OCI-LY1 (cell line): ENCODE data around the gene KCNN4.

Source experiments
- H2AFZ ChIP-seq: fragments of 200-600 bp; sonication (generic), shearing (Covaris generic); 2 replicates; pipeline ENCODE4 v1.6.0; 2014; ENCODE audit warnings: antibody characterized with exemption, mild to moderate bottlenecking, low read length
- H3F3A ChIP-seq: fragments of 200-600 bp; sonication (generic), shearing (Covaris generic); 2 replicates; pipeline ENCODE4 v1.6.0; 2014; ENCODE audit warnings: mild to moderate bottlenecking, antibody characterized with exemption, low read length, moderate library complexity; ENCODE audit not compliant: insufficient read depth
- H3K27ac ChIP-seq: fragments of 200-600 bp; sonication (generic); 2 replicates; pipeline ENCODE4 v1.5.1; 2014; ENCODE audit warnings: low read length, mixed run types, mild to moderate bottlenecking, low read depth; ENCODE audit not compliant: poor library complexity, severe bottlenecking
- H3K27me3 ChIP-seq: fragments of 200-600 bp; sonication (generic); 2 replicates; pipeline ENCODE4 v1.6.0; 2014; ENCODE audit warnings: antibody characterized with exemption, mild to moderate bottlenecking, low read length, moderate library complexity; ENCODE audit not compliant: insufficient read depth
- H3K36me3 ChIP-seq: fragments of 200-600 bp; sonication (generic); 2 replicates; pipeline ENCODE4 v1.6.1; 2014; ENCODE audit warnings: mild to moderate bottlenecking, antibody characterized with exemption, low read length, moderate library complexity, mixed read lengths; ENCODE audit not compliant: insufficient read depth
- H3K4me1 ChIP-seq: fragments of 200-600 bp; sonication (generic); 2 replicates; pipeline ENCODE4 v1.5.1; 2014; ENCODE audit warnings: mild to moderate bottlenecking, low read length, moderate library complexity; ENCODE audit not compliant: insufficient read depth, severe bottlenecking
- H3K4me2 ChIP-seq: fragments of 200-600 bp; sonication (generic), shearing (Covaris generic); 2 replicates; pipeline ENCODE4 v1.6.1; 2014; ENCODE audit warnings: low read length
- H3K4me3 ChIP-seq: fragments of 200-600 bp; sonication (generic); 2 replicates; pipeline ENCODE4 v1.5.1; 2014; ENCODE audit warnings: low read length, low read depth, mild to moderate bottlenecking, mixed read lengths; ENCODE audit not compliant: poor library complexity, severe bottlenecking
- H3K79me2 ChIP-seq: fragments of 200-600 bp; shearing (Covaris generic); 2 replicates; pipeline ENCODE4 v1.6.1; 2016; ENCODE audit warnings: mixed run types, low read length, mixed read lengths; ENCODE audit not compliant: insufficient read depth
- H3K9ac ChIP-seq: fragments of 200-600 bp; sonication (generic), shearing (Covaris generic); 2 replicates; pipeline ENCODE4 v1.6.1; 2014; ENCODE audit warnings: mild to moderate bottlenecking, low read length, mixed read lengths
- H3K9me2 ChIP-seq: fragments of 200-600 bp; sonication (generic), shearing (Covaris generic); 2 replicates; pipeline ENCODE4 v1.6.1; 2014; ENCODE audit warnings: low read depth, mild to moderate bottlenecking, low read length, mixed read lengths
- H3K9me3 ChIP-seq: fragments of 200-600 bp; shearing (Covaris generic); 2 replicates; pipeline ENCODE4 v1.6.1; 2014; ENCODE audit warnings: low read length, mixed read lengths
- H4K20me1 ChIP-seq: fragments of 200-600 bp; sonication (generic), shearing (Covaris generic); 2 replicates; pipeline ENCODE4 v1.6.0; 2016; ENCODE audit warnings: mild to moderate bottlenecking, low read length; ENCODE audit not compliant: insufficient read depth
- EZH2 ChIP-seq: fragments of 200-600 bp; sonication (generic), shearing (Covaris generic); IDR thresholded peaks from 2 replicates; pipeline ENCODE4 v1.8.0; 2017; ENCODE audit warnings: borderline replicate concordance, mixed run types, mild to moderate bottlenecking, antibody characterized with exemption, low read length, moderate library complexity, mixed read lengths
- TF ChIP-seq, protein P1 (sequence below): fragments of 200-600 bp; sonication (generic), shearing (Covaris generic); IDR thresholded peaks from 2 replicates; pipeline ENCODE4 v1.5.1; 2017; ENCODE audit warnings: mild to moderate bottlenecking, antibody characterized with exemption, low read length, moderate library complexity, mixed read lengths

Gene KCNN4

DNA sequence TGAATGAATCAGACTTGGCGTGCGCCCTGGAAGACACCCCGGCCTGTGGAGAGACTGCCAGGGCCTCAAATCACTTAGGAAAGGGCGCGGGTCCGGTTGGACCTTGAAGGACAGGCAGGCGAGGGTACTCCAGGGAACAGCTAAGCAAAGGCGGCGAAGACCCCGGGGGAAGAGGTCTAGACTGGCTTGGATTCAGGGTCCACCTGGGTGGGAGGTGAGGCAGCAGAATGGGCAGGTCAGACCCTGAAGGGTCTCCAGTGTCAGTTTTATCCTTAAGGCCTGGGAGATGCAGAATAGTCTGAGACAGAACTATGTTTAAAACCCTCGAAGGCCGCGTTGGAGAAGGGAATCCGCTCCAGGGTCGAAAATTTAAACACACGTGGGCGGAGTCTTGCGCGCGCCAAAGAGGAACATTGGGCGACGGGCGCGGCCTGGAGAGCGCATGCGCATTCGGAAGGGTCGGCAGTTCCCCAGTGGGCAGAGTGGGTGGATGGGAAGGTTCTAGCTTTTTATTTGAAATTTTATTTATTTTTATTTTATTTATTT, 25.4 kb downstream of the KCNN4 start:
- Histone ChIP-seq H3K79me2 (no peaks in the 10 kb centered on the region), H3F3A (0 out of 2 replicates have a peak, but pooled peaks cover 4% of the 10 kb centered on the region), H2AFZ (no peak overlapping the region)

DNA sequence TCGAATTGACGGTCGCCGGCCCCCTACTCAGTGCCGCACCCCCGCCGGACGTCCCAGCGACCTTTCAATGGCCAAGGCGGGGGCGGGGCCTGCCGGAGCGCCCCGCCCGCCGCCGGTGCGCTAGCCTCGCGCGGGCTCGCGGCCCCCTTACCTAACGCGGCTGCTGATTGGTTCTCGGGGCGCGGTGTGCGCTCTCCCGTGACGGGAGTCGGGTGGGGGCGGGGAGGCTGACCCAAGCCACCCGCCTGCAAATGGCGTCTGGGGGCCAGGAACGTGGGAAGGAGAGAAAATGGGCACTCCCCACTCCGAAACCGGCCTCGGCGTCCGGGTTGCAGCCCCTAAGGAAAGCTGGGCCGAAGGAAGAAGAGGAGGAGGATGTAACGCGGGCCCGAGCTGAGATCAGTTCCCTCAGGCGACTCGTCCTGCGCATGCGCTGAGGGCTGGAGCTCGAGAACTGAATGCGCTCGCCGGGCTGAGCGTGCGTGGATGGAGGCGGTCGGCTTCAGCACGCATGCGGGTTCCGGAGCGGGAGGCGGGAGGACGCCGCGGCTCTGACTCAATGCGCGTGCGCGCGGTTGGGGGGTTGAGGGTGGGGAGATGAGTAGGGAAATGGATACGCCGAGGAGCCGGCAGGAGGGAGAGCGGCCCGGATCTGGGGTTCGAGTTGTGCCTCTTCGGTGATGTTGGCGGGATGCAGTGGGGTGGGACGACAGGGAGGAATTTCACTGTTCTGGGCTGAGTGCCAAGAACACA, 26.1 kb downstream of the KCNN4 start, which contains the start of gene SMG9:
SMG9 (minus strand) TSS at position 460 of the 753 bp plus-strand sequence. CDS start 4,221 bp downstream, outside the sequence.
- Histone ChIP-seq H3K79me2 (no peaks in the 10 kb centered on the region), H3K9me2 (no peaks in the 10 kb centered on the region), H3K4me3 (peak within 1 kb of the TSS; percentile 90), H3K9me3 (no peaks in the 10 kb centered on the region), H3K4me2 (peak within 1 kb of the TSS; percentile 85), H3F3A (0 out of 2 replicates have a peak, but pooled peaks cover 4% of the 10 kb centered on the region), H2AFZ (no peak within 1 kb of the TSS), H3K27ac (peak within 1 kb of the TSS; percentile 96), H4K20me1 (no peaks in the 10 kb centered on the region), H3K27me3 (no peaks in the 10 kb centered on the region), H3K9ac (peak within 1 kb of the TSS; percentile 99), H3K4me1 (peaks cover 49% of the 10 kb centered on the region), H3K36me3 (peaks cover 27% of the 10 kb centered on the region; the same call in 1 of the 2 replicates)
- no peak for TF ChIP-seq EZH2
- TF ChIP-seq, protein P1, sequence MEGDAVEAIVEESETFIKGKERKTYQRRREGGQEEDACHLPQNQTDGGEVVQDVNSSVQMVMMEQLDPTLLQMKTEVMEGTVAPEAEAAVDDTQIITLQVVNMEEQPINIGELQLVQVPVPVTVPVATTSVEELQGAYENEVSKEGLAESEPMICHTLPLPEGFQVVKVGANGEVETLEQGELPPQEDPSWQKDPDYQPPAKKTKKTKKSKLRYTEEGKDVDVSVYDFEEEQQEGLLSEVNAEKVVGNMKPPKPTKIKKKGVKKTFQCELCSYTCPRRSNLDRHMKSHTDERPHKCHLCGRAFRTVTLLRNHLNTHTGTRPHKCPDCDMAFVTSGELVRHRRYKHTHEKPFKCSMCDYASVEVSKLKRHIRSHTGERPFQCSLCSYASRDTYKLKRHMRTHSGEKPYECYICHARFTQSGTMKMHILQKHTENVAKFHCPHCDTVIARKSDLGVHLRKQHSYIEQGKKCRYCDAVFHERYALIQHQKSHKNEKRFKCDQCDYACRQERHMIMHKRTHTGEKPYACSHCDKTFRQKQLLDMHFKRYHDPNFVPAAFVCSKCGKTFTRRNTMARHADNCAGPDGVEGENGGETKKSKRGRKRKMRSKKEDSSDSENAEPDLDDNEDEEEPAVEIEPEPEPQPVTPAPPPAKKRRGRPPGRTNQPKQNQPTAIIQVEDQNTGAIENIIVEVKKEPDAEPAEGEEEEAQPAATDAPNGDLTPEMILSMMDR = no peak

More for the DNA sequence above, 25.4 kb downstream of the KCNN4 start:
- Histone ChIP-seq H3K27ac (peak overlapping the region; percentile 96), H3K36me3 (peaks cover 21% of the 10 kb centered on the region; the same call in 1 of the 2 replicates), H3K4me2 (peak overlapping the region; percentile 85), H3K4me1 (peaks cover 52% of the 10 kb centered on the region), H4K20me1 (no peaks in the 10 kb centered on the region), H3K9me2 (no peaks in the 10 kb centered on the region), H3K27me3 (no peaks in the 10 kb centered on the region), H3K4me3 (peak overlapping the region; percentile 90), H3K9ac (peak overlapping the region; percentile 99), H3K9me3 (no peaks in the 10 kb centered on the region)
- TF ChIP-seq EZH2 = no peak
- TF ChIP-seq, protein P1 = no peak

DNA sequence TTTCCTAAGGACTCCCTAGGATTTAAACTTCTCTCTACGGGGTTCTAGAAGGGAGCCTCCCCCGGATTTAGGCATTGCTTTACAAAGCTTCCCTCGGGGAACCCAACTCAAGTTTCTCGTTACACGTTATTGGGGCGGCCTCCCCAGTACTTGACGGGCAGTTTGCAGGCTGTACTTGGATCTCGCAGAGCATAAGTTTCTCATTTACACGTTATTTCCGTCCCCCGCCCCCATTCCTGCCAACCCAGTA, 26.6 kb downstream of the KCNN4 start:
- H2AFZ ChIP-seq = no peak overlapping the region
- peak overlapping the region; percentile 85 for H3K4me2 ChIP-seq
- no peaks in the 10 kb centered on the region for H3K9me3 ChIP-seq
- no peaks in the 10 kb centered on the region for H3K79me2 ChIP-seq
- H3K27ac ChIP-seq = peak overlapping the region; percentile 96
- H3K4me1 ChIP-seq = peaks cover 45% of the 10 kb centered on the region
- peaks cover 32% of the 10 kb centered on the region; the same call in 1 of the 2 replicates for H3K36me3 ChIP-seq
- no peaks in the 10 kb centered on the region for H3K9me2 ChIP-seq
- peak overlapping the region; percentile 90 for H3K4me3 ChIP-seq
- H3K27me3 ChIP-seq = no peaks in the 10 kb centered on the region
- no peaks in the 10 kb centered on the region for H4K20me1 ChIP-seq
- 0 out of 2 replicates have a peak, but pooled peaks cover 4% of the 10 kb centered on the region for H3F3A ChIP-seq
- peak overlapping the region; percentile 99 for H3K9ac ChIP-seq
- TF ChIP-seq EZH2 = no peak
- TF ChIP-seq, protein P1 = no peak
